Measurements from ENCODE around the gene BEND3.
"Not testable (repeated sequence)": the region's sequence is repeated elsewhere in the genome, so short reads cannot be mapped to it uniquely, and the experiment has no call there.

Gene BEND3

GRCh38 chr6:107121964-107122495 is 6.7 kb upstream of the BEND3 start:
- Histone ChIP-seq H3K9me3 (ENCODE audit: control insufficient read depth, low read length) (no peaks in the 10 kb centered on the region), H3K36me3 (ENCODE audit: control insufficient read depth, insufficient read depth, low read length) (no peaks in the 10 kb centered on the region), H3K4me3 (ENCODE audit: insufficient read depth, low read depth, low read length, poor library complexity, severe bottlenecking) (no peak overlapping the region), H3K27me3 (replicated peaks; ENCODE audit: control insufficient read depth, insufficient read depth, low read length, poor library complexity, severe bottlenecking) (no peaks in the 10 kb centered on the region), H3K27ac (ENCODE audit: insufficient read depth, low read length, poor library complexity, severe bottlenecking) (no peak overlapping the region), H3K4me1 (ENCODE audit: control insufficient read depth, insufficient read depth, low read length, poor library complexity, severe bottlenecking) (no peaks in the 10 kb centered on the region)
- no peak for DNase-seq

GRCh38 chr6:107121266-107121665 is 6.0 kb upstream of the BEND3 start:
- Histone ChIP-seq H3K27me3 (replicated peaks; ENCODE audit: control insufficient read depth, insufficient read depth, low read length, poor library complexity, severe bottlenecking) (no peaks in the 10 kb centered on the region), H3K9me3 (ENCODE audit: control insufficient read depth, low read length) (no peaks in the 10 kb centered on the region), H3K27ac (ENCODE audit: insufficient read depth, low read length, poor library complexity, severe bottlenecking) (no peak overlapping the region), H3K4me1 (ENCODE audit: control insufficient read depth, insufficient read depth, low read length, poor library complexity, severe bottlenecking) (peaks cover 3% of the 10 kb centered on the region), H3K36me3 (ENCODE audit: control insufficient read depth, insufficient read depth, low read length) (no peaks in the 10 kb centered on the region), H3K4me3 (ENCODE audit: insufficient read depth, low read depth, low read length, poor library complexity, severe bottlenecking) (no peak overlapping the region)
- DNase-seq: no peak

- H3K27me3 ChIP-seq (replicated peaks; ENCODE audit: control insufficient read depth, insufficient read depth, low read length, poor library complexity, severe bottlenecking): no peaks in the 10 kb centered on the region
- no peak for DNase-seq
- H3K9me3 ChIP-seq (ENCODE audit: control insufficient read depth, low read length): no peaks in the 10 kb centered on the region
- no peak overlapping the region for H3K4me3 ChIP-seq (ENCODE audit: insufficient read depth, low read depth, low read length, poor library complexity, severe bottlenecking)
- H3K27ac ChIP-seq (ENCODE audit: insufficient read depth, low read length, poor library complexity, severe bottlenecking): no peak overlapping the region
- H3K36me3 ChIP-seq (ENCODE audit: control insufficient read depth, insufficient read depth, low read length): no peaks in the 10 kb centered on the region
- H3K4me1 ChIP-seq (ENCODE audit: control insufficient read depth, insufficient read depth, low read length, poor library complexity, severe bottlenecking): peaks cover 6% of the 10 kb centered on the region
Measured at GRCh38 chr6:107120404-107120803, 5.1 kb upstream of the BEND3 start.

- no peak for DNase-seq
- H3K27me3 ChIP-seq (replicated peaks; ENCODE audit: control insufficient read depth, insufficient read depth, low read length, poor library complexity, severe bottlenecking): no peaks in the 10 kb centered on the region
Measured at GRCh38 chr6:107118976-107119375, 3.7 kb upstream of the BEND3 start.

GRCh38 chr6:107118540-107118939 is 3.2 kb upstream of the BEND3 start:
- H3K4me1 ChIP-seq (ENCODE audit: control insufficient read depth, insufficient read depth, low read length, poor library complexity, severe bottlenecking); H3K4me3 ChIP-seq (ENCODE audit: insufficient read depth, low read depth, low read length, poor library complexity, severe bottlenecking); H3K36me3 ChIP-seq (ENCODE audit: control insufficient read depth, insufficient read depth, low read length); H3K27me3 ChIP-seq (replicated peaks; ENCODE audit: control insufficient read depth, insufficient read depth, low read length, poor library complexity, severe bottlenecking); DNase-seq; H3K9me3 ChIP-seq (ENCODE audit: control insufficient read depth, low read length); H3K27ac ChIP-seq (ENCODE audit: insufficient read depth, low read length, poor library complexity, severe bottlenecking): not testable (repeated sequence)

More at GRCh38 chr6:107118976-107119375, 3.7 kb upstream of the BEND3 start:
- Histone ChIP-seq H3K9me3 (ENCODE audit: control insufficient read depth, low read length) (no peaks in the 10 kb centered on the region), H3K27ac (ENCODE audit: insufficient read depth, low read length, poor library complexity, severe bottlenecking) (no peak overlapping the region), H3K4me3 (ENCODE audit: insufficient read depth, low read depth, low read length, poor library complexity, severe bottlenecking) (no peak overlapping the region), H3K4me1 (ENCODE audit: control insufficient read depth, insufficient read depth, low read length, poor library complexity, severe bottlenecking) (peaks cover 6% of the 10 kb centered on the region), H3K36me3 (ENCODE audit: control insufficient read depth, insufficient read depth, low read length) (no peaks in the 10 kb centered on the region)

- Histone ChIP-seq H3K27me3 (replicated peaks; ENCODE audit: control insufficient read depth, insufficient read depth, low read length, poor library complexity, severe bottlenecking) (no peaks in the 10 kb centered on the region), H3K27ac (ENCODE audit: insufficient read depth, low read length, poor library complexity, severe bottlenecking) (no peak overlapping the region), H3K36me3 (ENCODE audit: control insufficient read depth, insufficient read depth, low read length) (no peaks in the 10 kb centered on the region), H3K4me1 (ENCODE audit: control insufficient read depth, insufficient read depth, low read length, poor library complexity, severe bottlenecking) (peaks cover 6% of the 10 kb centered on the region), H3K4me3 (ENCODE audit: insufficient read depth, low read depth, low read length, poor library complexity, severe bottlenecking) (no peak overlapping the region), H3K9me3 (ENCODE audit: control insufficient read depth, low read length) (no peaks in the 10 kb centered on the region)
- no peak for DNase-seq
Measured at GRCh38 chr6:107116931-107117330, 1.6 kb upstream of the BEND3 start.

- Histone ChIP-seq H3K27me3 (replicated peaks; ENCODE audit: control insufficient read depth, insufficient read depth, low read length, poor library complexity, severe bottlenecking) (no peaks in the 10 kb centered on the region), H3K27ac (ENCODE audit: insufficient read depth, low read length, poor library complexity, severe bottlenecking) (no peak overlapping the region)
- DNase-seq: no peak
Measured at GRCh38 chr6:107116328-107116892, 1.1 kb upstream of the BEND3 start.

GRCh38 chr6:107115695-107116327 is 496 bp upstream of the BEND3 start:
- Histone ChIP-seq H3K4me1 (ENCODE audit: control insufficient read depth, insufficient read depth, low read length, poor library complexity, severe bottlenecking) (peaks cover 6% of the 10 kb centered on the region), H3K27ac (ENCODE audit: insufficient read depth, low read length, poor library complexity, severe bottlenecking) (no peak overlapping the region)
- DNase-seq: no peak

More at GRCh38 chr6:107116328-107116892, 1.1 kb upstream of the BEND3 start:
- Histone ChIP-seq H3K36me3 (ENCODE audit: control insufficient read depth, insufficient read depth, low read length) (no peaks in the 10 kb centered on the region), H3K4me1 (ENCODE audit: control insufficient read depth, insufficient read depth, low read length, poor library complexity, severe bottlenecking) (peaks cover 6% of the 10 kb centered on the region), H3K4me3 (ENCODE audit: insufficient read depth, low read depth, low read length, poor library complexity, severe bottlenecking) (peak overlapping the region; percentile 69), H3K9me3 (ENCODE audit: control insufficient read depth, low read length) (no peaks in the 10 kb centered on the region)

GRCh38 chr6:107114213-107114925 is 946 bp downstream of the BEND3 start:
- Histone ChIP-seq H3K9me3 (ENCODE audit: control insufficient read depth, low read length) (no peaks in the 10 kb centered on the region), H3K27me3 (replicated peaks; ENCODE audit: control insufficient read depth, insufficient read depth, low read length, poor library complexity, severe bottlenecking) (no peaks in the 10 kb centered on the region), H3K36me3 (ENCODE audit: control insufficient read depth, insufficient read depth, low read length) (no peaks in the 10 kb centered on the region), H3K27ac (ENCODE audit: insufficient read depth, low read length, poor library complexity, severe bottlenecking) (no peak overlapping the region), H3K4me3 (ENCODE audit: insufficient read depth, low read depth, low read length, poor library complexity, severe bottlenecking) (peak overlapping the region; percentile 60), H3K4me1 (ENCODE audit: control insufficient read depth, insufficient read depth, low read length, poor library complexity, severe bottlenecking) (peaks cover 6% of the 10 kb centered on the region)
- DNase-seq: peak; percentile 37 to 51 (median 49)

More at GRCh38 chr6:107115695-107116327, 496 bp upstream of the BEND3 start:
- no peaks in the 10 kb centered on the region for H3K9me3 ChIP-seq (ENCODE audit: control insufficient read depth, low read length)
- H3K36me3 ChIP-seq (ENCODE audit: control insufficient read depth, insufficient read depth, low read length): no peaks in the 10 kb centered on the region
- no peaks in the 10 kb centered on the region for H3K27me3 ChIP-seq (replicated peaks; ENCODE audit: control insufficient read depth, insufficient read depth, low read length, poor library complexity, severe bottlenecking)
- peak overlapping the region; percentile 69 for H3K4me3 ChIP-seq (ENCODE audit: insufficient read depth, low read depth, low read length, poor library complexity, severe bottlenecking)

GRCh38 chr6:107110200-107110599 is 5.1 kb downstream of the BEND3 start:
- no peaks in the 10 kb centered on the region for H3K4me1 ChIP-seq (ENCODE audit: control insufficient read depth, insufficient read depth, low read length, poor library complexity, severe bottlenecking)
- DNase-seq: no peak
- no peaks in the 10 kb centered on the region for H3K9me3 ChIP-seq (ENCODE audit: control insufficient read depth, low read length)
- H3K27me3 ChIP-seq (replicated peaks; ENCODE audit: control insufficient read depth, insufficient read depth, low read length, poor library complexity, severe bottlenecking): no peaks in the 10 kb centered on the region
- no peak overlapping the region for H3K4me3 ChIP-seq (ENCODE audit: insufficient read depth, low read depth, low read length, poor library complexity, severe bottlenecking)
- no peak overlapping the region for H3K27ac ChIP-seq (ENCODE audit: insufficient read depth, low read length, poor library complexity, severe bottlenecking)
- H3K36me3 ChIP-seq (ENCODE audit: control insufficient read depth, insufficient read depth, low read length): no peaks in the 10 kb centered on the region

Data from effector memory CD4-positive, alpha-beta T cell (primary cell).